MCF 10A (cell line): Measurements from ENCODE around the gene RIN1. TPM values are rescaled to one million over a fixed set of nuclear protein-coding genes. Genes with fewer than 3 reads are reported as not detected.

ENCODE experiments used
- BruUV-seq: library from RNA; stranded (reverse); fragments of 400-500 nt; replicated peaks from 2 replicates; lab custom pipeline; 2021; lab: Mats Ljungman, UMichigan
- CTCF ChIA-PET: fragments of 300-600 bp; sonication (Branson Sonifier 250); formaldehyde crosslinking; extraction: SDS; loops from one replicate; lab custom pipeline; 2021; ENCODE audit warnings: antibody characterized with exemption, inconsistent platforms; lab: Yijun Ruan, JAX
- POLR2A ChIA-PET: fragments of 300-600, 350-650 bp; sonication (Branson Sonifier 250); formaldehyde crosslinking; extraction: SDS; loops from one replicate; lab custom pipeline; 2020; ENCODE audit warnings: antibody characterized with exemption, inconsistent platforms; lab: Yijun Ruan, JAX
- DNase-seq: peaks from one replicate; pipeline ENCODE4 v3.0.0-alpha.2; 2018; ENCODE audit not compliant: unreplicated experiment
- H3K27ac Mint-ChIP-seq: one replicate; pipeline ENCODE4 v1.8.0; 2022; ENCODE audit warnings: mild to moderate bottlenecking, low read depth, mixed read lengths; ENCODE audit not compliant: unreplicated experiment
- H3K27me3 Mint-ChIP-seq: one replicate; pipeline ENCODE4 v1.8.0; 2022; ENCODE audit warnings: mixed read lengths; ENCODE audit not compliant: insufficient read depth, unreplicated experiment
- H3K36me3 Mint-ChIP-seq: one replicate; pipeline ENCODE4 v1.8.0; 2022; ENCODE audit warnings: mild to moderate bottlenecking, moderate library complexity, mixed read lengths; ENCODE audit not compliant: insufficient read depth, unreplicated experiment
- H3K4me1 Mint-ChIP-seq: one replicate; pipeline ENCODE4 v1.8.0; 2022; ENCODE audit warnings: mixed read lengths; ENCODE audit not compliant: insufficient read depth, unreplicated experiment
- H3K4me3 Mint-ChIP-seq: one replicate; pipeline ENCODE4 v1.8.0; 2022; ENCODE audit warnings: mild to moderate bottlenecking, moderate library complexity, mixed read lengths; ENCODE audit not compliant: unreplicated experiment
- H3K9me3 Mint-ChIP-seq: one replicate; pipeline ENCODE4 v1.8.0; 2022; ENCODE audit warnings: mixed read lengths; ENCODE audit not compliant: unreplicated experiment
- intact Hi-C: fragments of 100-400 bp; cut with micrococcal nuclease; formaldehyde crosslinking; loops from 2 replicates; pipeline ENCODE4 v1.14.1; 2022
- total RNA-seq: library from RNA; stranded (reverse); gene quantifications from 2 replicates; pipeline ENCODE4 v1.2.3, GENCODE V29; 2022
- TF ChIP-seq, protein P1 (sequence below): fragments of 200-600 bp; IDR thresholded peaks from one replicate; pipeline ENCODE4 v1.8.0; 2022; ENCODE audit warnings: antibody characterized with exemption, mild to moderate bottlenecking; ENCODE audit not compliant: unreplicated experiment

The RIN1 gene
- total RNA-seq, 1 experiment from 2014 or later = 50.2 TPM

DNA sequence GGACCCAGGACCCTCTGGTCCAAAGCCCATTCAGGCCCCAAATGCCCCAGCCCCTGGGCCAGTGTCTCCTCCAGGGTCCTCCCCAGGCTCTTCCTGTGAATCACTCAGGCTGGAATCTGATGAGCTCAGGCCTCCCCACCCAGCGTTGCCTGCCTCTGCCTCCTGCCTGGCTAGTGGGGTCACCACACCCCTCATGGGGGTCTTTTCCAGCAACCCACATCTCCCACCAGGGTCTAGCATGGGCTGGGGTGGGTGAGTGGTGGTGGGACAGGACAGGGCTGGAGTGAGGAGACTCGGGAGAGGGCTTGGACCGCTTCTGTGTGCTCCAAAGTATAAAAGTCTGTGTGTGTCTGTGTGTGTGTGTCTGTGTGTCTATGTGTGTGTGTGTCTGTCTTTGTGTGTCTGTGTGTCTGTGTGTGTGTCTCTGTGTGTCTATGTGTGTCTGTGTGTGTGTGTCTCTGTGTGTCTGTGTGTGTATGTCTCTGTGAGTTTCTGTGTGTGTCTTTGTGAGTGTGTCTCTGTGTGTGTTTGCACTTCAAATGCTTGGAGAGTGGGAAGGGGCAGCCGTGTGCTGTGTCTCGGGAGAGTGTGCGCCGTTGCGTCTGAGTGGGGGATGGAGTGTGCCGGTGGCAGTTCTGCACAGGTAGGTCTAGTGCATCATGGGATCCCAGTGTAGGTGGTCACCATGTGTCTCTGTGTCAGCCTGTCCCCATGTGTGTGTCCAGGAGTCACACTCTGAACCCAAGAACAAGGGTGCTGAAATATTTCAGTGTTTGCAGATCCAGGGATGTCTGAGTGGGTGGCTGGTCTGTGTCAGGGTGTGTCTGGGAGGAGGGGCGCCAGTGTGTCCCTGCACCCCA is 8.8 kb downstream of the RIN1 start:
- POLR2A ChIA-PET = interaction anchor here (0.6 to 1.8 kb wide), 10 partner anchors 8 to 45 kb away, joined by 3 to 20 read pairs (median 7); partner anchors contain the start of genes BRMS1, RIN1 and YIF1A
- CTCF ChIA-PET = interaction anchor here (0.7 to 1.0 kb wide), 3 partner anchors 15 to 368 kb away, joined by 4 to 6 read pairs (median 5); no protein-coding TSS in a partner anchor
- intact Hi-C loops = loop anchor here (1.0 kb wide), 3 partner anchors 9 to 62 kb away; partner anchors contain the start of gene RIN1
- H3K4me3 Mint-ChIP-seq = no peak overlapping the region
- H3K27me3 Mint-ChIP-seq = no peaks in the 10 kb centered on the region
- peak overlapping the region; percentile 4 for H3K27ac Mint-ChIP-seq
- BruUV-seq = no TSS peak
- H3K36me3 Mint-ChIP-seq = peaks cover 12% of the 10 kb centered on the region
- TF ChIP-seq, protein P1, sequence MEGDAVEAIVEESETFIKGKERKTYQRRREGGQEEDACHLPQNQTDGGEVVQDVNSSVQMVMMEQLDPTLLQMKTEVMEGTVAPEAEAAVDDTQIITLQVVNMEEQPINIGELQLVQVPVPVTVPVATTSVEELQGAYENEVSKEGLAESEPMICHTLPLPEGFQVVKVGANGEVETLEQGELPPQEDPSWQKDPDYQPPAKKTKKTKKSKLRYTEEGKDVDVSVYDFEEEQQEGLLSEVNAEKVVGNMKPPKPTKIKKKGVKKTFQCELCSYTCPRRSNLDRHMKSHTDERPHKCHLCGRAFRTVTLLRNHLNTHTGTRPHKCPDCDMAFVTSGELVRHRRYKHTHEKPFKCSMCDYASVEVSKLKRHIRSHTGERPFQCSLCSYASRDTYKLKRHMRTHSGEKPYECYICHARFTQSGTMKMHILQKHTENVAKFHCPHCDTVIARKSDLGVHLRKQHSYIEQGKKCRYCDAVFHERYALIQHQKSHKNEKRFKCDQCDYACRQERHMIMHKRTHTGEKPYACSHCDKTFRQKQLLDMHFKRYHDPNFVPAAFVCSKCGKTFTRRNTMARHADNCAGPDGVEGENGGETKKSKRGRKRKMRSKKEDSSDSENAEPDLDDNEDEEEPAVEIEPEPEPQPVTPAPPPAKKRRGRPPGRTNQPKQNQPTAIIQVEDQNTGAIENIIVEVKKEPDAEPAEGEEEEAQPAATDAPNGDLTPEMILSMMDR = no peak
- peaks cover 52% of the 10 kb centered on the region for H3K4me1 Mint-ChIP-seq
- DNase-seq = peak; percentile 36
- no peaks in the 10 kb centered on the region for H3K9me3 Mint-ChIP-seq

DNA sequence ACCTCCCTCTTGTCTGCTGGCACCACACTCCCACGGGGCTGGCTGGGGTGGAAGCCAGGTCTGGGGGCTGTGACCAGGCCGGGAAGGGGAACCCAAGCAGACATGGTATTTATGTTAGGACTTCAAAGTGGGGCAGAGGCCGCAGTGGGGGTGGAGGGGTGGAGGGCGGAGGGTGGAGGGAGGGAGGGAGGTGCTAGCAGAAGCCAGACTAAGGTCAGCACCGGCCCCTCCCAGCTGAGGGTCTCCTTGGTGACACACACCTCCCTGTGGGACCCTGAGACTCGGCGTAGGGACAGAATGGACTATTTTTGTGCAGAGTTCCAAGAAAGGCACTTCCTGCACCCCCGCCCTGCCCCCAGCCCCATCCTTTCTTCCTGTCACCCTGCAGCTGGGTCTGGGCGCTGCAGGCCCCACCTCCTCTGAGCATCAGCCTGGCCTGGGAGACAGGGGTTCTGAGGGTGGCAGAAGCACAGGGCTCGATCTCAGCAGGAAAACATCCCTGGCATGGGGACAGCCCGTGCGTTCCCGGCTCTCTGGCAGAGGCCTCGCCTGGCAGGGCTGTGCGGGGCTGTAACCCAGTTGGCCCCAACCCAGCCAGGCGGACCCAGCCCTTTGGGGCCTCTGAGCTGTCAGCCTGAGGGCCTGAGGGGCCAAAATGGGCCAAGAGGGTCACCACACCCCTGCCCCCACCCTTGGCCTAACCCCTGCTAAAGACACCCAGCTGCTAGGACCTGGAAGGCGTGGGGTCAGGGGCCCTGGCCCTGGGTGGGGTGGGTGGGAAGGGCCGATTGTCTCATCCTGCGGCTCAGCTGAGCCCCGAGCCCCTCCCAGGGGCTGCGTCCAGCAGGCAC is 9.7 kb downstream of the RIN1 start:
- ChIA-PET POLR2A (interaction anchor here (0.6 to 1.8 kb wide), 11 partner anchors 8 to 351 kb away, joined by 3 to 20 read pairs (median 4); partner anchors contain the start of genes BRMS1, RIN1 and YIF1A), CTCF (interaction anchor here (0.7 to 1.0 kb wide), 4 partner anchors 14 to 369 kb away, joined by 3 to 6 read pairs (median 4); no protein-coding TSS in a partner anchor)
- DNase-seq = peak; percentile 33
- Mint-ChIP-seq H3K4me1 (peaks cover 52% of the 10 kb centered on the region), H3K9me3 (no peaks in the 10 kb centered on the region), H3K36me3 (peaks cover 6% of the 10 kb centered on the region), H3K4me3 (no peak overlapping the region), H3K27me3 (no peaks in the 10 kb centered on the region), H3K27ac (peak overlapping the region; percentile 76)
- intact Hi-C loops = no loop called here
- no TSS peak for BruUV-seq
- TF ChIP-seq, protein P1 = no peak

DNA sequence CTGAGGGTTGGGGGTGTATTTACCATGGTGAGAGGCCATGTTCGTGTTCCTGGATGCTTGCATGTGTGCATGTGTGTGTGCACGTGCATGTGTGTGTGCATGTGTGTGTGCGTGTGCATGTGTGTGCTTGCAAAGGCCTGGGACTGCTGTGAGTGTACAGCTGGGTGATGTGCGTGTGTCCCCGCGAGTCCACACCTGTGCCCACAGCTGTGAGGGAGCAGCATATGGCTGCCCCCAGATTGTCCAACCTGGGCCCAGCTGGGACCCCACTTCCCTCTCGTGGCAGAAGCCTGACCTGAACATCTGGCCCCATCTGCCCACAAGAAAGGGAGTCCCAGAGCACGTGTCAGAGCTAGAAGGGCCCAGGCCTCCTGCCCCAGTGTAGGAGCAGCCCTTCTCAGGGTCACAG is 11.0 kb downstream of the RIN1 start:
- POLR2A ChIA-PET = interaction anchor here (1.1 to 1.2 kb wide), 2 partner anchors 14 to 20 kb away, joined by 4 to 5 read pairs; partner anchors contain the start of gene BRMS1
- TF ChIP-seq, protein P1 = no peak
- CTCF ChIA-PET = interaction anchor here (1.3 kb wide), 1 partner anchor 14 kb away, joined by 6 read pairs; no protein-coding TSS in a partner anchor
- no peak for DNase-seq
- Mint-ChIP-seq H3K36me3 (no peaks in the 10 kb centered on the region), H3K9me3 (no peaks in the 10 kb centered on the region), H3K27ac (no peak overlapping the region), H3K4me3 (no peak overlapping the region), H3K4me1 (peaks cover 51% of the 10 kb centered on the region), H3K27me3 (no peaks in the 10 kb centered on the region)
- intact Hi-C loops = no loop called here
- no TSS peak for BruUV-seq
